ENCODE results near the gene RPP40. TPM values are rescaled to one million over a fixed set of nuclear protein-coding genes. Genes with fewer than 3 reads are reported as not detected.

The RPP40 gene
- total and polyA plus RNA-seq, 9 of the 15 experiments (the other 6 are each of a cell fraction or from before 2014, with no cell fraction given) = 22.6 to 114 (median 39.0) TPM

DNA sequence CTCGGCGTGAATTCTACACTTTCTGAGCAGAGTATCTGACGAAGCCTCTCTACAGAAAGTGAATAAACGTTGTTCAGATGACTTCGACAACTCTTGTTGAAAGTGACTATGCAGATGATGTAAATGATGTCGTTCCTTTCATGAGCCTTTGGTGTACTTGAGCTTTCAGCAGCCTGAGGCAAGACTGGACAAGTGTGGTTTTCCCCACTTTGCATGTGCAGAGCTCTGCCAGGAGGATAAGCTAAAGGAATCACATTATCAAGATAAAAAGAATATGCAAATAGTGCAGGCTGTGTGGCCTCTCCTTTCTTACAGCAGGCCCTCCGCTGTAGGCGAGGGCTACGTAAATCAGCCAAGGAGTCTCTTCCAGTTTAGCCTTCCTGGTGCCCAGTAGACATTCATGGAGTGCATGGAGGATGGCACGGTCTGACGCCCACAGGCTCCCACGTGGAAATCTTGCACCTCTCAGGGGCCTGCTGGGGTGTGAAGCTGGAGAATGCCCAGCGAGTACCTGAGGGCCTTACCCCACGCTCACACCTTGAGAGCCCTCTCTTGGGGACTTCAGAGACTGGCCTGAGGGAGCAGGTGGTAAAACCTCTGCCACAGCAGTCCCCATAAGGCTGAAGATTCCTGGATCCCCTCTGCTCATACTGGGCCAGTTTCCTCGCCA is 54.9 kb downstream of the RPP40 start:
- no peak for DNase-seq (ENCODE audit: extremely low read depth in 1 of 4, low spot score in 3 of 4)
- peaks cover 52% of the 10 kb centered on the region; the same call in 2 of the 3 replicates for H3K36me3 ChIP-seq (ENCODE audit: control insufficient read depth, insufficient read depth, low read length)
- CTCF ChIA-PET (ENCODE audit: low intra/inter-chr PET ratio) = no interaction called here

More for the DNA sequence above, 54.9 kb downstream of the RPP40 start:
- Histone ChIP-seq H3K9ac (ENCODE audit: insufficient read depth in 1 of 2, low read depth in 2 of 2, low read length in 2 of 2) (no peak overlapping the region), H2AFZ (ENCODE audit: low read depth, low read length) (no peak overlapping the region), H3K4me2 (ENCODE audit: insufficient read depth, low read length) (no peak overlapping the region), H3K79me2 (ENCODE audit: control insufficient read depth, insufficient read depth, low read length) (no peaks in the 10 kb centered on the region), H3K4me1 (replicated peaks in 1 of 2; ENCODE audit: control insufficient read depth in 2 of 2, insufficient read depth in 2 of 2, low read length in 2 of 2) (peaks cover 0 to 3% of the 10 kb centered on the region in 2 experiments; a peak in 1 of 5 replicates), H3K4me3 (no peak overlapping the region), H3K9me3 (replicated peaks; ENCODE audit: control insufficient read depth, insufficient read depth, low read depth, low read length) (no peaks in the 10 kb centered on the region), H3K27ac (ENCODE audit: extremely low read depth, low read depth, low read length) (no peak overlapping the region), H3K9me1 (ENCODE audit: control insufficient read depth, insufficient read depth, low read length) (peaks cover 5% of the 10 kb centered on the region), H3K27me3 (ENCODE audit: control insufficient read depth in 2 of 2, insufficient read depth in 2 of 2, low read length in 2 of 2) (no peaks in the 10 kb centered on the region), H4K20me1 (replicated peaks; ENCODE audit: control insufficient read depth, insufficient read depth, low read length) (peaks cover 11% of the 10 kb centered on the region; the same call in 1 of the 2 replicates)
- TF ChIP-seq, protein P1, sequence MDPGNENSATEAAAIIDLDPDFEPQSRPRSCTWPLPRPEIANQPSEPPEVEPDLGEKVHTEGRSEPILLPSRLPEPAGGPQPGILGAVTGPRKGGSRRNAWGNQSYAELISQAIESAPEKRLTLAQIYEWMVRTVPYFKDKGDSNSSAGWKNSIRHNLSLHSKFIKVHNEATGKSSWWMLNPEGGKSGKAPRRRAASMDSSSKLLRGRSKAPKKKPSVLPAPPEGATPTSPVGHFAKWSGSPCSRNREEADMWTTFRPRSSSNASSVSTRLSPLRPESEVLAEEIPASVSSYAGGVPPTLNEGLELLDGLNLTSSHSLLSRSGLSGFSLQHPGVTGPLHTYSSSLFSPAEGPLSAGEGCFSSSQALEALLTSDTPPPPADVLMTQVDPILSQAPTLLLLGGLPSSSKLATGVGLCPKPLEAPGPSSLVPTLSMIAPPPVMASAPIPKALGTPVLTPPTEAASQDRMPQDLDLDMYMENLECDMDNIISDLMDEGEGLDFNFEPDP (CRISPR knock-in tag; IDR thresholded peaks at IDR 0.05) = no peak
- TF ChIP-seq ZNF24 (IDR thresholded peaks at IDR 0.05) = no peak
- no peak for TF ChIP-seq NFIC (IDR thresholded peaks at IDR 0.05)
- TF ChIP-seq HDAC8 (tag; IDR thresholded peaks at IDR 0.05) = no peak
- no peak for TF ChIP-seq TOE1 (IDR thresholded peaks at IDR 0.05; ENCODE audit: borderline replicate concordance)
- no peak for TF ChIP-seq TOE1 (CRISPR knock-in tag; IDR thresholded peaks at IDR 0.05; ENCODE audit: borderline replicate concordance, low read depth)
- TF ChIP-seq HINFP (tag; conservative IDR thresholded peaks at IDR 0.05; ENCODE audit: low read depth) = no peak
- TF ChIP-seq, protein P2, sequence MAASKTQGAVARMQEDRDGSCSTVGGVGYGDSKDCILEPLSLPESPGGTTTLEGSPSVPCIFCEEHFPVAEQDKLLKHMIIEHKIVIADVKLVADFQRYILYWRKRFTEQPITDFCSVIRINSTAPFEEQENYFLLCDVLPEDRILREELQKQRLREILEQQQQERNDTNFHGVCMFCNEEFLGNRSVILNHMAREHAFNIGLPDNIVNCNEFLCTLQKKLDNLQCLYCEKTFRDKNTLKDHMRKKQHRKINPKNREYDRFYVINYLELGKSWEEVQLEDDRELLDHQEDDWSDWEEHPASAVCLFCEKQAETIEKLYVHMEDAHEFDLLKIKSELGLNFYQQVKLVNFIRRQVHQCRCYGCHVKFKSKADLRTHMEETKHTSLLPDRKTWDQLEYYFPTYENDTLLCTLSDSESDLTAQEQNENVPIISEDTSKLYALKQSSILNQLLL (CRISPR knock-in tag; IDR thresholded peaks at IDR 0.05; ENCODE audit: borderline replicate concordance) = no peak
- TF ChIP-seq CREB3 (tag; conservative IDR thresholded peaks at IDR 0.05; ENCODE audit: low read depth) = no peak
- no peak for TF ChIP-seq ZNF239 (CRISPR knock-in tag; IDR thresholded peaks at IDR 0.05)
- no peak for TF ChIP-seq MNT (conservative IDR thresholded peaks at IDR 0.05)
- TF ChIP-seq, protein P3, sequence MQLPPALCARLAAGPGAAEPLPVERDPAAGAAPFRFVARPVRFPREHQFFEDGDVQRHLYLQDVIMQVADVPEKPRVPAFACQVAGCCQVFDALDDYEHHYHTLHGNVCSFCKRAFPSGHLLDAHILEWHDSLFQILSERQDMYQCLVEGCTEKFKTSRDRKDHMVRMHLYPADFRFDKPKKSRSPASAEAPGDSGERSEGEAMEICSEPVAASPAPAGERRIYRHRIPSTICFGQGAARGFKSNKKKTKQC (CRISPR knock-in tag; IDR thresholded peaks at IDR 0.05) = no peak
- TF ChIP-seq MED1 (CRISPR knock-in tag; IDR thresholded peaks at IDR 0.05; ENCODE audit: borderline replicate concordance) = no peak
- ATAC-seq (no peak), FAIRE-seq (peak; percentile 73)
- WGBS (ENCODE audit: insufficient coverage, low coverage, missing lambda C conversion rate) = 94% methylated on average over 14 of the region's 15 CpGs
- intact Hi-C loops (cut with micrococcal nuclease) = no loop called here
- BruUV-seq (replicated peaks) = no TSS peak
- POLR2A ChIA-PET = interaction anchor here (1.9 kb wide), 1 partner anchor 8 kb away, joined by 6 read pairs; no protein-coding TSS in a partner anchor
- in situ Hi-C loops (cut with MboI) = no loop called here

All from K562 (cell line).